Neutrophil (primary cell): ENCODE data around the gene TMEM198.

ENCODE experiments used
- H3K27ac ChIP-seq: fragments of 200-600 bp; sonication (generic); 2 replicates; pipeline ENCODE4 v1.5.1; 2016; ENCODE audit warnings: mild to moderate bottlenecking, moderate library complexity
- H3K27me3 ChIP-seq: fragments of 200-600 bp; sonication (generic); 2 replicates; pipeline ENCODE4 v1.6.0; 2016; ENCODE audit warnings: mild to moderate bottlenecking
- H3K36me3 ChIP-seq: fragments of 200-600 bp; sonication (generic); 2 replicates; pipeline ENCODE4 v1.5.1; 2017
- H3K4me1 ChIP-seq, 2 experiments: fragments of 200-600 bp in 1 of 2; sonication (generic) in 1 of 2; 1 replicate in 1 of 2; 2 replicates in 1 of 2; pipeline versions ENCODE4 v1.5.1 to v1.6.1; 2013 to 2016; ENCODE audit warnings: low read depth in 1 of 2, low read length in 1 of 2, mild to moderate bottlenecking in 1 of 2, moderate library complexity in 1 of 2; ENCODE audit not compliant: control insufficient read depth in 1 of 2, insufficient read depth in 1 of 2
- H3K4me3 ChIP-seq, 2 experiments: fragments of 200-600 bp in 1 of 2; sonication (generic) in 1 of 2; 1 replicate in 1 of 2; 2 replicates in 1 of 2; pipeline ENCODE4 v1.5.1; 2013 to 2016; ENCODE audit warnings: low read depth in 1 of 2, low read length in 1 of 2, mild to moderate bottlenecking in 1 of 2, moderate library complexity in 1 of 2
- H3K9me3 ChIP-seq: fragments of 200-600 bp; sonication (generic); 2 replicates; pipeline ENCODE4 v1.5.1; 2016
- TF ChIP-seq, protein P1 (sequence below): fragments of 200-600 bp; sonication (generic); IDR thresholded peaks from 2 replicates; pipeline ENCODE4 v1.5.1; 2016; ENCODE audit warnings: antibody characterized with exemption

Gene TMEM198

GRCh38 chr2:219531639-219532377 is 12.0 kb upstream of the TMEM198 start:
- no peak overlapping the region for H3K4me3 ChIP-seq
- TF ChIP-seq, protein P1, sequence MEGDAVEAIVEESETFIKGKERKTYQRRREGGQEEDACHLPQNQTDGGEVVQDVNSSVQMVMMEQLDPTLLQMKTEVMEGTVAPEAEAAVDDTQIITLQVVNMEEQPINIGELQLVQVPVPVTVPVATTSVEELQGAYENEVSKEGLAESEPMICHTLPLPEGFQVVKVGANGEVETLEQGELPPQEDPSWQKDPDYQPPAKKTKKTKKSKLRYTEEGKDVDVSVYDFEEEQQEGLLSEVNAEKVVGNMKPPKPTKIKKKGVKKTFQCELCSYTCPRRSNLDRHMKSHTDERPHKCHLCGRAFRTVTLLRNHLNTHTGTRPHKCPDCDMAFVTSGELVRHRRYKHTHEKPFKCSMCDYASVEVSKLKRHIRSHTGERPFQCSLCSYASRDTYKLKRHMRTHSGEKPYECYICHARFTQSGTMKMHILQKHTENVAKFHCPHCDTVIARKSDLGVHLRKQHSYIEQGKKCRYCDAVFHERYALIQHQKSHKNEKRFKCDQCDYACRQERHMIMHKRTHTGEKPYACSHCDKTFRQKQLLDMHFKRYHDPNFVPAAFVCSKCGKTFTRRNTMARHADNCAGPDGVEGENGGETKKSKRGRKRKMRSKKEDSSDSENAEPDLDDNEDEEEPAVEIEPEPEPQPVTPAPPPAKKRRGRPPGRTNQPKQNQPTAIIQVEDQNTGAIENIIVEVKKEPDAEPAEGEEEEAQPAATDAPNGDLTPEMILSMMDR = no peak
- H3K9me3 ChIP-seq = no peaks in the 10 kb centered on the region
- no peak overlapping the region for H3K27ac ChIP-seq
- H3K4me1 ChIP-seq = no peaks in the 10 kb centered on the region
- H3K36me3 ChIP-seq = no peaks in the 10 kb centered on the region
- H3K27me3 ChIP-seq = peaks cover 85% of the 10 kb centered on the region

GRCh38 chr2:219532378-219532649 is 11.5 kb upstream of the TMEM198 start:
- Histone ChIP-seq H3K4me1 (no peaks in the 10 kb centered on the region), H3K9me3 (no peaks in the 10 kb centered on the region), H3K27me3 (peaks cover 85% of the 10 kb centered on the region), H3K27ac (no peak overlapping the region), H3K4me3 (no peak overlapping the region), H3K36me3 (no peaks in the 10 kb centered on the region)
- TF ChIP-seq, protein P1 = no peak

DNA sequence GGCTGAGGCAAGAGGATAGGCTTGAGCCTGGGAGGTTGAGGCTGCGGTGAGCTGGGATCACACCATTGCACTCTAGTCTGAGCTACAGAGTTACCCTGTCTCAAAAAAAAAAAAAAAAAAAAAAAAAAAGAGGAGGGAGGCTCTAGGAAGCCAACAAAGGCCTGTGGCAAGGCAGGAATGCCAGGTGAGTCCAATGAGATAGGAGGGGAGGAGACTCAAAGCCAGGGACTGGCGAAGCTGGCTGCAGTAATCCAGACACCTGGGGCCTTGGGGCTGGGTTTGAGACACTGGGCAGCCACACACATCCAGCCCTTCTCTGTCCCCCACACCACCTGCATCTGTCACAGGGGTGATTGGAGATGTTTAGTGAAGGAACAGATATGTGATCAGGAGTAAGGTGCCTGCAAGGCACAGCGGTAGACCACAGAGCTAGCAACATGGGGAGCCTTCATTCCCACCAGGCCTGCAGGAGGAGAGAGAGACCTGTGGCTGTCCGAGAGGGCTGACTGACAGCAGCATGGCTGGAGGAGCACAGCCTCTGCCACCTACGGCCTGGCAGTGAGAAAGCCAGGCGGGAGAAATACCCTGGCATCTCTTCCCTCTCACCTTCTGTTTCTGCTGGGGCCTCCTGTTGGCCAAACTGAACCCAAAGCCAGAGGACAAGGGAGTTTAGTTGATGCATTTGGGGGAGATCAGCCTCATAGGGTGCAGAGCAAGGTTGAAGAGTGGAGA is 9.7 kb upstream of the TMEM198 start:
- TF ChIP-seq, protein P1 = no peak

DNA sequence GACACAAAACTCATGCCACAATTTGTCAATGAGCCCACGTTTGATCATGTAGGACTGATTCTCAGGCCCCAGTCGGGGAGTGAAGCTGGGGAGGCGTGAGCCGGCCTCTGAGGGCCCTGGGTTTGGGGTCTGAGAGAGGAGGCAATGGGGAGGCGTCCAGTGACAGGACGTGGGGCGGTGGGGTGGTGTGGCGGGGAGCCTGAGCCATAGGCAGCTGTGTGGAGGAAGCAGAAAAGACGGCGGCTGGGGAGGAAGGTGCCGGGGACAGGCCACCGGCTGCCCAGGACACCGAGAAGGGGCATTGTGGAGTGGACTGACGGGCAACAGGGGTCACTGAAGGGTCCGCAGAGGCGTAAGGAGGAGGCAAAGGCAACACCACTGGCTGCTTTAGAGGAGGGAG is 7.4 kb upstream of the TMEM198 start:
- Histone ChIP-seq H3K27me3 (peaks cover 68% of the 10 kb centered on the region), H3K4me3 (no peak overlapping the region), H3K27ac (no peak overlapping the region), H3K9me3 (no peaks in the 10 kb centered on the region), H3K36me3 (no peaks in the 10 kb centered on the region), H3K4me1 (peaks cover 0 to 2% of the 10 kb centered on the region in 2 experiments)
- TF ChIP-seq, protein P1 = no peak

More for the DNA sequence above, 9.7 kb upstream of the TMEM198 start:
- Histone ChIP-seq H3K27me3 (peaks cover 75% of the 10 kb centered on the region), H3K27ac (no peak overlapping the region), H3K9me3 (no peaks in the 10 kb centered on the region), H3K36me3 (no peaks in the 10 kb centered on the region), H3K4me1 (no peaks in the 10 kb centered on the region), H3K4me3 (no peak overlapping the region)

DNA sequence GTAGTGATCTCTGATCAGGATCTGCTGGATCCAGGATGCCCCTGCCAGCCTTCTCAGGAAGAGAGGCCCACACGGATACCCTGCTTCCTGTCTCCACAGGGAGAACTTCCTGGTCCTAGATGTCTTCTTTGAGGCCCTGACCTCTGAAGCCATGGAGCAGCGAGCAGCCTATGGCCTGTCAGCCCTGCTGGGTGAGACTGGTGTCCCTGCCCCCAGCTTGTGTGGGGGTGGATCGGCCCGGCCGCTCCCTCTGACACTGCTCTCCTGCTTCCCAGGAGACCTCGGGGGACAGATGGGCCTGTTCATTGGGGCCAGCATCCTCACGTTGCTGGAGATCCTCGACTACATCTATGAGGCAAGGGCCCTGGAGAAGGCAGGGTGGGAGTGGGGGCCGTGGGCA is 6.9 kb upstream of the TMEM198 start:
- Histone ChIP-seq H3K4me1 (peaks cover 0 to 7% of the 10 kb centered on the region in 2 experiments), H3K4me3 (no peak overlapping the region), H3K36me3 (no peaks in the 10 kb centered on the region), H3K27ac (no peak overlapping the region), H3K27me3 (peaks cover 68% of the 10 kb centered on the region), H3K9me3 (no peaks in the 10 kb centered on the region)
- TF ChIP-seq, protein P1 = no peak
